Panc1 (cell line): ENCODE results near the gene KREMEN2. TPM values are rescaled to one million over a fixed set of nuclear protein-coding genes. Genes with fewer than 3 reads are reported as not detected.

ENCODE experiments used
- ATAC-seq: fragments of 200-7000 bp; cut with Tn5 transposase; 2 replicates; pipeline ENCODE4 v1.9.1; 2020; ENCODE audit warnings: mild to moderate bottlenecking, moderate library complexity
- BruUV-seq: library from RNA; stranded (reverse); fragments of 400-500 nt; replicated peaks from 2 replicates; lab custom pipeline; 2021; lab: Mats Ljungman, UMichigan
- CTCF ChIA-PET: fragments of 300-600 bp; sonication (Branson Sonifier 250); formaldehyde crosslinking; loops from one replicate; lab custom pipeline; 2022; ENCODE audit warnings: antibody characterized with exemption; lab: Charles Lee
- POLR2A ChIA-PET: fragments of 300-600 bp; sonication (Branson Sonifier 250); formaldehyde crosslinking; loops from one replicate; lab custom pipeline; 2022; ENCODE audit warnings: antibody characterized with exemption; lab: Charles Lee
- DNase-seq: peaks from one replicate; pipeline ENCODE4 v3.0.0-alpha.2; 2010; ENCODE audit warnings: low read depth, low spot score
- H3K27ac ChIP-seq: 2 replicates; pipeline ENCODE4 v1.5.1; 2011; ENCODE audit warnings: mild to moderate bottlenecking, low read length, inconsistent platforms
- H3K27me3 ChIP-seq: fragments of 200-500 bp; sonication (Bioruptor generic); 2 replicates; pipeline ENCODE4 v1.6.0; 2014; ENCODE audit warnings: low read length, inconsistent platforms; ENCODE audit not compliant: control insufficient read depth, insufficient read depth
- H3K36me3 ChIP-seq: fragments of 200-500 bp; sonication (Bioruptor generic); 2 replicates; pipeline ENCODE4 v1.5.1; 2014; ENCODE audit warnings: inconsistent platforms, mild to moderate bottlenecking, low read length, moderate library complexity; ENCODE audit not compliant: control insufficient read depth, insufficient read depth
- H3K4me1 ChIP-seq: 2 replicates; pipeline ENCODE4 v1.5.1; 2011; ENCODE audit warnings: inconsistent platforms, mild to moderate bottlenecking, low read length, moderate library complexity; ENCODE audit not compliant: control insufficient read depth, insufficient read depth
- H3K4me3 ChIP-seq, 2 experiments: 2 replicates each; pipeline ENCODE4 v1.5.1; 2011 to 2012; ENCODE audit warnings: low read depth in 2 of 2, low read length in 2 of 2, mild to moderate bottlenecking in 2 of 2, inconsistent platforms in 1 of 2, moderate library complexity in 1 of 2
- H3K9me3 ChIP-seq: fragments of 200-500 bp; sonication (Bioruptor generic); 2 replicates; pipeline ENCODE4 v1.5.1; 2014; ENCODE audit warnings: low read depth, mild to moderate bottlenecking, inconsistent platforms, low read length, moderate library complexity; ENCODE audit not compliant: control insufficient read depth, insufficient read depth
- POLR2AphosphoS5 ChIP-seq: IDR thresholded peaks from 2 replicates; pipeline ENCODE4 v1.6.1; 2012; ENCODE audit warnings: mild to moderate bottlenecking, low read depth, low read length, moderate library complexity
- SIN3A ChIP-seq: IDR thresholded peaks from 2 replicates; pipeline ENCODE4 v1.6.1; 2012; ENCODE audit warnings: low read depth, mild to moderate bottlenecking, low read length, moderate library complexity, borderline replicate concordance; ENCODE audit not compliant: insufficient read depth
- TCF7L2 ChIP-seq: IDR thresholded peaks from 2 replicates; pipeline ENCODE4 v1.6.1; 2011; ENCODE audit warnings: mild to moderate bottlenecking, low read depth, low read length, inconsistent platforms
- in situ Hi-C: cut with HindIII; loops from 2 replicates; pipeline ENCODE4 v1.10.0; 2016; ENCODE audit warnings: low sequenced_read_pairs, low pct_unique_long_range_greater_than_20kb
- intact Hi-C: fragments of 100-400 bp; cut with micrococcal nuclease; formaldehyde crosslinking; loops from one replicate; pipeline ENCODE4 v1.10.0; 2022; ENCODE audit not compliant: unreplicated experiment
- total RNA-seq: library from RNA; stranded (reverse); gene quantifications from one replicate; pipeline ENCODE4 v1.2.1, GENCODE V29; 2021; ENCODE audit not compliant: unreplicated experiment
- TF ChIP-seq, protein P1 (sequence below), 2 experiments: IDR thresholded peaks; 2 replicates each; pipeline ENCODE4 v1.6.1; 2011 to 2012; ENCODE audit warnings: low read depth in 2 of 2, control low read depth in 1 of 2, low read length in 1 of 2, mild to moderate bottlenecking in 1 of 2, moderate library complexity in 1 of 2; ENCODE audit not compliant: insufficient read depth in 1 of 2
- TF ChIP-seq, protein P2 (sequence below): fragments of 450-650 bp; IDR thresholded peaks from 2 replicates; pipeline ENCODE4 v1.5.1; 2017; ENCODE audit warnings: mild to moderate bottlenecking

KREMEN2 gene
- total RNA-seq, 1 experiment from 2014 or later = 10.8 TPM

- DNase-seq (no peak), ATAC-seq (no peak)
- intact Hi-C loops (no loop called here), in situ Hi-C loops (no loop called here)
- TF ChIP-seq TCF7L2 (no peak), SIN3A (no peak), POLR2AphosphoS5 (no peak)
- TF ChIP-seq, protein P1, sequence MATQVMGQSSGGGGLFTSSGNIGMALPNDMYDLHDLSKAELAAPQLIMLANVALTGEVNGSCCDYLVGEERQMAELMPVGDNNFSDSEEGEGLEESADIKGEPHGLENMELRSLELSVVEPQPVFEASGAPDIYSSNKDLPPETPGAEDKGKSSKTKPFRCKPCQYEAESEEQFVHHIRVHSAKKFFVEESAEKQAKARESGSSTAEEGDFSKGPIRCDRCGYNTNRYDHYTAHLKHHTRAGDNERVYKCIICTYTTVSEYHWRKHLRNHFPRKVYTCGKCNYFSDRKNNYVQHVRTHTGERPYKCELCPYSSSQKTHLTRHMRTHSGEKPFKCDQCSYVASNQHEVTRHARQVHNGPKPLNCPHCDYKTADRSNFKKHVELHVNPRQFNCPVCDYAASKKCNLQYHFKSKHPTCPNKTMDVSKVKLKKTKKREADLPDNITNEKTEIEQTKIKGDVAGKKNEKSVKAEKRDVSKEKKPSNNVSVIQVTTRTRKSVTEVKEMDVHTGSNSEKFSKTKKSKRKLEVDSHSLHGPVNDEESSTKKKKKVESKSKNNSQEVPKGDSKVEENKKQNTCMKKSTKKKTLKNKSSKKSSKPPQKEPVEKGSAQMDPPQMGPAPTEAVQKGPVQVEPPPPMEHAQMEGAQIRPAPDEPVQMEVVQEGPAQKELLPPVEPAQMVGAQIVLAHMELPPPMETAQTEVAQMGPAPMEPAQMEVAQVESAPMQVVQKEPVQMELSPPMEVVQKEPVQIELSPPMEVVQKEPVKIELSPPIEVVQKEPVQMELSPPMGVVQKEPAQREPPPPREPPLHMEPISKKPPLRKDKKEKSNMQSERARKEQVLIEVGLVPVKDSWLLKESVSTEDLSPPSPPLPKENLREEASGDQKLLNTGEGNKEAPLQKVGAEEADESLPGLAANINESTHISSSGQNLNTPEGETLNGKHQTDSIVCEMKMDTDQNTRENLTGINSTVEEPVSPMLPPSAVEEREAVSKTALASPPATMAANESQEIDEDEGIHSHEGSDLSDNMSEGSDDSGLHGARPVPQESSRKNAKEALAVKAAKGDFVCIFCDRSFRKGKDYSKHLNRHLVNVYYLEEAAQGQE (IDR thresholded peaks at IDR 0.05; ENCODE audit: insufficient read depth in 1 of 2, low read depth in 2 of 2, low read length in 1 of 2) = no peak
- TF ChIP-seq, protein P2, sequence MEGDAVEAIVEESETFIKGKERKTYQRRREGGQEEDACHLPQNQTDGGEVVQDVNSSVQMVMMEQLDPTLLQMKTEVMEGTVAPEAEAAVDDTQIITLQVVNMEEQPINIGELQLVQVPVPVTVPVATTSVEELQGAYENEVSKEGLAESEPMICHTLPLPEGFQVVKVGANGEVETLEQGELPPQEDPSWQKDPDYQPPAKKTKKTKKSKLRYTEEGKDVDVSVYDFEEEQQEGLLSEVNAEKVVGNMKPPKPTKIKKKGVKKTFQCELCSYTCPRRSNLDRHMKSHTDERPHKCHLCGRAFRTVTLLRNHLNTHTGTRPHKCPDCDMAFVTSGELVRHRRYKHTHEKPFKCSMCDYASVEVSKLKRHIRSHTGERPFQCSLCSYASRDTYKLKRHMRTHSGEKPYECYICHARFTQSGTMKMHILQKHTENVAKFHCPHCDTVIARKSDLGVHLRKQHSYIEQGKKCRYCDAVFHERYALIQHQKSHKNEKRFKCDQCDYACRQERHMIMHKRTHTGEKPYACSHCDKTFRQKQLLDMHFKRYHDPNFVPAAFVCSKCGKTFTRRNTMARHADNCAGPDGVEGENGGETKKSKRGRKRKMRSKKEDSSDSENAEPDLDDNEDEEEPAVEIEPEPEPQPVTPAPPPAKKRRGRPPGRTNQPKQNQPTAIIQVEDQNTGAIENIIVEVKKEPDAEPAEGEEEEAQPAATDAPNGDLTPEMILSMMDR = no peak
- POLR2A ChIA-PET = interaction anchor here (0.7 kb wide), 1 partner anchor 48 kb away, joined by 4 read pairs; no protein-coding TSS in a partner anchor
- CTCF ChIA-PET = no interaction called here
- no TSS peak for BruUV-seq
- Histone ChIP-seq H3K36me3 (no peaks in the 10 kb centered on the region), H3K27me3 (no peaks in the 10 kb centered on the region), H3K4me1 (peaks cover 36% of the 10 kb centered on the region), H3K27ac (no peak overlapping the region), H3K4me3 (no peak overlapping the region), H3K9me3 (no peaks in the 10 kb centered on the region)
Measured at GRCh38 chr16:3010510-3010909, 46.4 kb downstream of the KREMEN2 start.

- ATAC-seq = no peak
- CTCF ChIA-PET = no interaction called here
Measured at GRCh38 chr16:3012246-3012645, 48.2 kb downstream of the KREMEN2 start.

More at GRCh38 chr16:3012246-3012645, 48.2 kb downstream of the KREMEN2 start:
- Histone ChIP-seq H3K4me1 (peaks cover 26% of the 10 kb centered on the region), H3K27me3 (no peaks in the 10 kb centered on the region), H3K27ac (no peak overlapping the region), H3K9me3 (no peaks in the 10 kb centered on the region), H3K4me3 (no peak overlapping the region), H3K36me3 (no peaks in the 10 kb centered on the region)
- intact Hi-C loops = no loop called here
- POLR2A ChIA-PET = no interaction called here
- BruUV-seq = no TSS peak
- TF ChIP-seq POLR2AphosphoS5 (no peak), TCF7L2 (no peak), SIN3A (no peak)
- TF ChIP-seq, protein P2 = no peak
- TF ChIP-seq, protein P1 (IDR thresholded peaks at IDR 0.05; ENCODE audit: insufficient read depth in 1 of 2, low read depth in 2 of 2, low read length in 1 of 2) = no peak
- in situ Hi-C loops = no loop called here
- no peak for DNase-seq
